Measurements from ENCODE around the gene SRRM3.
A peak's percentile ranks its signal among the peaks of the same experiment; 100 is the strongest.
"Not testable (repeated sequence)": the region's sequence is repeated elsewhere in the genome, so short reads cannot be mapped to it uniquely, and the experiment has no call there.

Gene SRRM3

DNA sequence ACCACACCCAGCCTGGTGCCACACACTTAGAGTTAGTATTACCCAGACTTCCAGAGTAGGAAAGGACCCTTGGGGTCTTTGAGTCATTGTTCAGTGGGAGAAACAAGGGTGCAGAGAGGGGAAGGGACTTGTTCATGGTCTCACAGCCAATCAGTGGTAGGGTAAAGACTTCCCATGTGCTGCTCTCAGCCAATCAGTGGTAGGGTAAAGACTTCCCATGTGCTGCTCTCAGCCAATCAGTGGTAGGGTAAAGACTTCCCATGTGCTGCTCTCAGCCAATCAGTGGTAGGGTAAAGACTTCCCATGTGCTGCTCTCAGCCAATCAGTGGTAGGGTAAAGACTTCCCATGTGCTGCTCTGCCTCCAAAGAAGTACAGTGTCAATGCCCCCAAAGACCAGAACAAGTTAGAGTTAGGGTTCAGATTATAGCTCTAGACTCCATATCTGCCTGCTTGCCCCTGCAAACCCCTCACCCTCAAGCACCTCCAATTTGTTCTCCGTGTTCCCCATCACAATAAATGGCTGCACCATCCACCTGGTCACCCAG lies 25.3 kb downstream of the SRRM3 start:
- DNase-seq (ENCODE audit: low read depth, low spot score), result not testable (repeated sequence)

DNA sequence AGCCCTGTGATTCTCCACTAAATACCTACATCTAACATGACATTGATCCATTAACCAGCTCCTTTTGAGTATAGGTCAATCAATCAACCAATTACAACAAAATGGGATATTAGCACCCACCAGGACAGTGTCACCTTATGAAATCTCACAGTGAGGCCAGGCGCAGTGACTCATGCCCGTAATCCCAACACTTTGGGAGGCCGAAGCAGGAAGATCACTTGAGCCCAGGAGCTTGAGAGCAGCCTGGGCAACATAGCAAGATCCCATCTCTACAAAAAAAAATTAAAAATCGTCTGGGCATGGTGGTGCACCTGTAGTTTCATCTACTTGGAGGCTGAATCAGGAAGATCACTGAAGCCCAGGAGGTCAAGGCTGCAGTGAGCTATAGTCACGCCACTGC lies 28.5 kb downstream of the SRRM3 start:
- DNase-seq (ENCODE audit: low read depth, low spot score), result no peak

- DNase-seq (ENCODE audit: low read depth, low spot score), result no peak
Measured at GRCh38 chr7:76231071-76231470, 29.4 kb downstream of the SRRM3 start.

GRCh38 chr7:76231583-76231982 lies 29.9 kb downstream of the SRRM3 start:
- no peak for DNase-seq (ENCODE audit: low read depth, low spot score)

DNA sequence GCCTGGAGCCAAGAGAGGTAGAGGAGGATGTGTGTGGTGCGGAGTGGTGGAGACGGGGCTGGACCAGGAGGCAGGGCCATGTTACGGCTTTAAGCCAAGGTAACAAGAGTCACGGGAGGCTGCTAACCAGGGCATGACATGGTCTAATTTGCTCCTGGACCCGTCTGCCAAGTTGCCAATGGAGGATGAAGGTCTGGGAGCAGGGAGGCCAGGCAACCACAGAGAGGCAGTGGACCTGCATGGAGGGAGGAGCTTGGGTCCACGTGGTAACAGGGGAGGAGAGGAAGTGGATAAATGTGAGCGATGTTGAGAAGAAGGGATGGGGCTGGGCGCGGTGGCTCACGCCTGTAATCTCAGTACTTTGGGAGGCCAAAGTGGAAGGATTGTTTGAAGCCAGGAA lies 31.0 kb downstream of the SRRM3 start:
- DNase-seq (ENCODE audit: low read depth, low spot score), result no peak

- no peak for DNase-seq (ENCODE audit: low read depth, low spot score)
Measured at GRCh38 chr7:76233538-76234281, 32.0 kb downstream of the SRRM3 start.

GRCh38 chr7:76234282-76234584 lies 32.5 kb downstream of the SRRM3 start:
- DNase-seq (ENCODE audit: low read depth, low spot score), result no peak

DNA sequence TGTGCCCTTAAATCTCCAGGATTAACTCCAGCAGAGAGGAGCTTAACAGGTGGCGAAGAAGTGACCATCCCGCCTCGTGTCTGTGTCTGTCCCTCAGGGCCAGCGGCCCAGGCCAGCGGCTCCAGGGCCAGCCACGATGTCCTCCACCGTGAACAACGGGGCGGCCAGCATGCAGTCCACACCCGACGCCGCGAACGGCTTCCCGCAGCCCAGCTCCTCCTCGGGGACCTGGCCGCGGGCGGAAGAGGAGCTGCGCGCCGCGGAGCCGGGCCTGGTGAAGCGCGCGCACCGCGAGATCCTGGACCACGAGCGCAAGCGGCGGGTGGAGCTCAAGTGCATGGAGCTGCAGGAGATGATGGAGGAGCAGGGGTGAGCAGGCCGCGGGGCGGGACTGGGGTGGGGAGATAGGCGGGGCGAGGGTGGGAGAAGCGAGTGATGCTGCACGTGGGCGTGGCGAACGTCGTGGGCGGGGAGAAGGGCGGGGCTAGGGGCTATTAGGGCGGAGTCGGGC lies 33.3 kb downstream of the SRRM3 start:
- peak; percentile 25 for DNase-seq (ENCODE audit: low read depth, low spot score)

- no peak for DNase-seq (ENCODE audit: low read depth, low spot score)
Measured at GRCh38 chr7:76236224-76236623, 34.5 kb downstream of the SRRM3 start.

DNA sequence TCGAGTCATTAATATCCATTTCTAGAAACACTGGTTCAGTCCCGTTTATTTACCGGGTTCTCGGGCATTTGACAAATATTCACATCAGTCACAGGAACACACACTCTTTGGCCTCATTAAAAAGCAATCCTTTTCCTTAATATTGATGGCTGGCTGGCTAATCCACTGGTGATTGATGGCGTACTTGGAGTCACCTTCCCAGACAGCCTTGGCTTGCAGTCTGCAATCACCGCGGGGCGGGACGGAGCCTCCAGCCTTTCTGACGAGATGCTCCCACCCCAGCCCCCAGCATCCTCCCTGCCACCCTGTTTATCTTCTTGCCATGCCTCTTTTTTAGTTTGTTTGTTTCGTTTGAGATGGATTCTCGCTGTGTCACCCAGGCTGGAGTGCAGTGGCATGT lies 36.6 kb downstream of the SRRM3 start:
- DNase-seq (ENCODE audit: low read depth, low spot score), result no peak

DNA sequence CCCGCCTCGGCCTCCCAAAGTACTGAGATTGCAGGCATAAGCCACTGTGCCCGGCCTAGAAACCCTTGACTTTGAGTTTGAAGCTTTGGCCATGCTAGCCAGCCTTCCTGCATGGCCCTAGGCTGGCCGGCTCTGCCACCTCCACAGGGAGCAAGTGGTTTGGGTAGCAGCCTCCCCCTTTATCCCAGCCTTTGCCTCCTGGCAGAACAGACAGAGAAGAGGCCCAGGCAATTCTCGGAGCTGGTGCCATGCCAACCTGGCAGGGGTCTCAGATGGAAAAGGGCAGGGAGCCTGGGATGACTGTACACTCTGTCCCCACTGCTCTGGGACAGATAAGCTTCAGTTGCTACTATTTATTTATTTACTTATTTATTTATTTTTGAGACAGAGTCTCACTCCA lies 39.4 kb downstream of the SRRM3 start:
- no peak for DNase-seq (ENCODE audit: low read depth, low spot score)

- DNase-seq (ENCODE audit: low read depth, low spot score), result not testable (repeated sequence)
Measured at GRCh38 chr7:76242517-76243063, 40.9 kb downstream of the SRRM3 start.

- no peak for DNase-seq (ENCODE audit: low read depth, low spot score)
Measured at GRCh38 chr7:76244781-76245391, 43.2 kb downstream of the SRRM3 start.

- DNase-seq (ENCODE audit: low read depth, low spot score), result no peak
Measured at GRCh38 chr7:76246804-76247389, 45.2 kb downstream of the SRRM3 start.

GRCh38 chr7:76247938-76248337 lies 46.2 kb downstream of the SRRM3 start:
- DNase-seq (ENCODE audit: low read depth, low spot score), result no peak

- DNase-seq (ENCODE audit: low read depth, low spot score), result no peak
Measured at GRCh38 chr7:76252021-76252420, 50.3 kb downstream of the SRRM3 start.

- DNase-seq (ENCODE audit: low read depth, low spot score), result no peak
Measured at GRCh38 chr7:76254781-76255180, 53.1 kb downstream of the SRRM3 start.

DNA sequence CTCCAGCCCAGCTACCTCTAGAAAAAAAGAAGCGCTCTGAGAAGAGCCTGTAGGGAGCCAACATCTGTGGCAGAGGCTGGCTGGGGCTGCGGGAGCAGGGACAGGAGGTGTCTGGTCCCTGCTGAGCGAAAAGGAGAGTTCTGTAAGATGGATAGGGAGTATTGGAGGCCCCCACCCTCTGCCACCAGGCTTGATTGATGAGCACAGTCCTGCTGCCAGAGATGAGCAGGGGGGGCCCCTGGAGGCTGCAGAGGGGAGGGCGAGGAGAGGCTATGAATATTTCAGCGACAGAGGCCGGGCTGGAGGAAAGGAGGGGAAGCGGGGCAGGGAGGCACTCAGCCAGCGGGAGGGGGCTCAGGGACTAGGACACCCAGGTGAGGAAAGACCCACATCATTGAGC lies 56.3 kb downstream of the SRRM3 start:
- no peak for DNase-seq (ENCODE audit: low read depth, low spot score)

DNA sequence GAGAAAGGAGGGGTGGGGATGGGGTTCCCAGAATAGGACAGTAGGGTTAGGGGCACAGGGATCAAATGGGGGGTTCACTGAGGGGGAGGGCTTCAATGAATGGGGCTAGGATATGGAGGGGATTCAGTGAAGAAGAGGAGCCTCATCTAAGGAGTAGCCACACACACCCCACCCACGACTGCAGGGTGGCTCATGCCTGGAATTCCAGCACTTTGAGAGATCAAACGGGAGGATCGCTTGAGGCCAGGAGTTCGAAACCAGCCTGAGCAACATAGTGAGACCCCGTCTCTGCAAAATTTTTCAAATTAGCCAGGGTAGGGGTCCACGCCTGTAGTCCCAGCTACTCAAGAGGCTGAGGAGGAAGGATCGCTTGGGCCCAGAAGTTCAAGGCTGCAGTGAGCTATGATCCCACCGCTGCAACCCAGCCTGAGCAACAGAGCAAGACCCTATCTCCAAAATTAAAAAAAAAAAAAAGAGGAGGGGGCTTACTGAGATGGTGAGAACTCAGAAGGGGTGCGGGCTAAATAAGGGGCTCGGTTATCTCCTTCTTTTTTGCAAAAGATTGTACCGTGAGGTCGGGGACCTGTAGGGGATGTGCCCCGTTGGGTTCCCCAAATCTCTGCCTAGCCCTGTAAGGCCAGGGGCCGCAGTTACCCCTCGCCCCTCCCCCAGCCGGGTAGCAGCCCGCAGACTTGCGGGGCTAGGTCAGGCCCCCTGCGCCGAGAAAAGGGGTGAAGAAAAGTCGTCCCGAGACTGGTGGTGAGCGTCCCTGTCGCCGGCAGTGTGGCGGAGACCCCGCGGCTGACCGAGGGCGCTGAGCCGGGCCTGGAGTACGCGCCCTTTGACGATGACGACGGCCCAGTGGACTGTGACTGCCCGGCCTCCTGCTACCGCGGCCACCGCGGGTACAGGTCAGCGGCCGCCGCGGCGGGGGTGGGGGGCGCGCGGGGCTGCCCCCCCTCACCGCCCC lies 57.7 kb downstream of the SRRM3 start:
- no peak for DNase-seq (ENCODE audit: low read depth, low spot score)

DNA sequence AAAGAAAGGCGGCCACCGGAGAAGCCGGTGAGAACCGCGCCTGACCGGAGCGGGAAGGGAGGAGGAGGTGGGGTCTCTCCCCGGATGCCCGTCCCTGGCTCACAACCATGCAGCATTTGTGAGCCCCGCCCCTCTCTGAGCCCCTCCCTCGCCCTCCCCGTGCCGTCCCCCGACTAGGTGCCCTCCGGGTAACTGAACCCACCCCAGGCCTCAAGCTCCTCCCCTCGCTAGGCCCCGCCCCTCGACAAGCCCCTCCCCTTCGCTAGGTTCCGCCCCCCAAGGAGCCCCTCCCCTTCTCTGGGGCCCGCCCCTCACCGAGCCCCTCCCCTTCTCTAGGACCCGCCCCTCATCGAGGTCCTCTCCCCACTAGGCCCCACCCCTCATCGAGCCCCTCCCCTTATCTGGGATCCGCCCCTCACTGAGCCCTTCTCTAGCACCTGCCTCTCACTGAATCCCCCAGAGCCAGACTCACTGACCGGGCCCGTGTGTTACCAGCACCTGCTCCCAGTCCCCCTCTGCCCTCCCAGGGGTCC lies 58.5 kb downstream of the SRRM3 start:
- no peak for DNase-seq (ENCODE audit: low read depth, low spot score)

- DNase-seq (ENCODE audit: low read depth, low spot score), result no peak
Measured at GRCh38 chr7:76261329-76261728, 59.6 kb downstream of the SRRM3 start.

All from activated CD4-positive, CD25-positive, alpha-beta regulatory T cell treated with anti-CD3 and anti-CD28 coated beads, Interleukin-2, amount 50 U/mL, for 16 hours (primary cell).